Measurements from ENCODE around the gene ANKRD60.

Gene ANKRD60

DNA sequence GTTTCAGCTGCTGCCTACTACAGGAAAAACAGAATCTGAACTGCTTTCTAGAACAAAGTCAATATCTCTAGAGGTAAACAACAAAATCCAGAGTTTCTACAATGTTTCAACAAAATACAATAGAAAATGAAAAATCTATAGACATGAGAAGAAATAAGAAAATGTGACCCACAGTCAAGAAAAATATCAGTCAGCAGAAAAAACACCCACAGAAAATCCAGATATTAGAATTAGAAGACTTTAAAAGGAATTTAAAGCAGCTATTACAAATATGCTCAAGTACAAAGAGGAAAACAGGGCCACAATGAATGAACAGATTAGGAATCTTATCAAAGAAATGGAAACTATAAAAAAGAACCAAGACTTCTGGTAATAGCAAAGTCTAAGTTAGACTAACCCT, 26.4 kb upstream of the ANKRD60 start:
- TF ChIP-seq, protein P1, sequence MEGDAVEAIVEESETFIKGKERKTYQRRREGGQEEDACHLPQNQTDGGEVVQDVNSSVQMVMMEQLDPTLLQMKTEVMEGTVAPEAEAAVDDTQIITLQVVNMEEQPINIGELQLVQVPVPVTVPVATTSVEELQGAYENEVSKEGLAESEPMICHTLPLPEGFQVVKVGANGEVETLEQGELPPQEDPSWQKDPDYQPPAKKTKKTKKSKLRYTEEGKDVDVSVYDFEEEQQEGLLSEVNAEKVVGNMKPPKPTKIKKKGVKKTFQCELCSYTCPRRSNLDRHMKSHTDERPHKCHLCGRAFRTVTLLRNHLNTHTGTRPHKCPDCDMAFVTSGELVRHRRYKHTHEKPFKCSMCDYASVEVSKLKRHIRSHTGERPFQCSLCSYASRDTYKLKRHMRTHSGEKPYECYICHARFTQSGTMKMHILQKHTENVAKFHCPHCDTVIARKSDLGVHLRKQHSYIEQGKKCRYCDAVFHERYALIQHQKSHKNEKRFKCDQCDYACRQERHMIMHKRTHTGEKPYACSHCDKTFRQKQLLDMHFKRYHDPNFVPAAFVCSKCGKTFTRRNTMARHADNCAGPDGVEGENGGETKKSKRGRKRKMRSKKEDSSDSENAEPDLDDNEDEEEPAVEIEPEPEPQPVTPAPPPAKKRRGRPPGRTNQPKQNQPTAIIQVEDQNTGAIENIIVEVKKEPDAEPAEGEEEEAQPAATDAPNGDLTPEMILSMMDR (IDR thresholded peaks at IDR 0.05; ENCODE audit: low read depth, low read length), result no peak
- no peak for DNase-seq (ENCODE audit: extremely low read depth, low read depth)

DNA sequence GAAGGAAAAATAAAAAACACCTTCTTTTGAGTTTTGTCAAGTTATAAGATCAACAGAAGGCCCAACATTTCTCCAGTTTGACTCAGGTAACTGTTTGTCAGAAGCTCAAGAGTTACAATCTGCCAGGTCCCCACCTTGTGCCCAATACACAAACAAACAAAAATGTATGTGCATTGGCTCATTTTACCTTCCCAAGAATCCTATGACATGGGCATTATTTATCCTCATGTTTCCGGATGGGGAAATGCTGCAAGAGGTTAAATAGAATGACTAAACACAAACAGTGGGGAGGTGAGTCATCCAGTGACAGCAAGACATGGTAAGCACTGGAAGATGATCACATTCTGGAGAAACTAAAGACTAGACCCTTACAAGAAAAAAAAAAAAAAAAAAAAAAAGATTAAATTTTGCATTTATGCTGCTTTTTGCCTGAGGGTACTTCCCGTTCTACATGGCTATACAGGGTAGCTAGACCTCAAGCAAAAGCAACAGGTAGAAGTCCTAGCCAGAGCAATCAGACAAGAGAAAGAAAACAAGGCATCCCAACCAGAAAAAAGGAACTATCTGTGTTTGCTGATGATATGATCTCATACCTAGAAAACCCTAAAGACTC, 23.6 kb upstream of the ANKRD60 start:
- TF ChIP-seq, protein P1 (IDR thresholded peaks at IDR 0.05; ENCODE audit: low read depth, low read length), result no peak
- DNase-seq (ENCODE audit: extremely low read depth, low read depth), result peak; percentile 59

DNA sequence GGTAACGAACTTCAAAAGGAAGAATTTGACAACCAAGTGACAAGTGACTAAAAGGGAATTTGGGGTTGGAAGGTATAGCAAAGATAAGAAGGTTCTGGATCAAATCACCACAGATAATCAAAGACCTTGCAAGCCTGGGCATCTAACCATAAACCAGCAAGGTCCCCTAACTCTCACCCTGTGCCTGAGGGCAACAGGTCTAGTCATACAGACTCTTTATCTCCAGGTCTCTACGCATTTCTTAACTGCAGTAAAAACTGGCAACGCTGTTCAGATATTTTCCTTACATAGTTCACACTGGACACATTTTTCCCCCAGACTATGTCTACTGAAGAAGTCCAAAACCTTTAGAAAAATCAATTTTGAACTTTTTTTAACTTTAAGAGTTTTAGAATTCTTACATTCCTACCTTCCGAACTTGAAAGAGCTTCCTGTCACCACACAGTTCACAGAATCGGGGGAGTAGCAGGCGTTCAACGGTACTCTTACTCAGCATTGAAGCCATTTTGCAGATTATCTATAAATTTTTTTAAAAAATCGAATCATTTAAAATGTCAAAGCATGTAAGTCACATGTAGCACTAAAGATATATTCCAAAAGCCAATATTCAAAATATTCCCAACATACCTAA, 23.0 kb upstream of the ANKRD60 start:
- no peak for DNase-seq (ENCODE audit: extremely low read depth, low read depth)
- TF ChIP-seq, protein P1 (IDR thresholded peaks at IDR 0.05; ENCODE audit: low read depth, low read length), result no peak

DNA sequence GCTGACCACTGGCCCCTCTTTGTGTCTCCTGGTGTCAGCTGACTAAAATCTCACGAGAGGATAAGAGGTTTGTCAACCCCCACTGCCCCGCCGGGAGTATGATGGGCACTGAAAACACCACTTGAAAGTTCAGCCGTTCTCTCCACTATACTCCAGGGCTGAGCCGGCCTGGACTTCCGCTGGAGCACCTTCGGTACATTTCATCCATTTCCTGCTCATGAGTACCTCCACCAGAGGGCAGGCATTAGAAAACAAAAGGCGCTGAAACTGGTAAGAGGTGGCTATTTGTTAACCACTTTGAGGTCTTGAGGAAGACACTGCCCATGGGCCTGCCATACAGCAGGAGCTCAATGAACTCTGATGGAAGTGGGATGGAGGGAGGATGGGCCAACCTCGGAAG, 17.9 kb upstream of the ANKRD60 start:
- TF ChIP-seq, protein P1 (IDR thresholded peaks at IDR 0.05; ENCODE audit: low read depth, low read length), result peak; percentile 22
- no peak for DNase-seq (ENCODE audit: extremely low read depth, low read depth)

DNA sequence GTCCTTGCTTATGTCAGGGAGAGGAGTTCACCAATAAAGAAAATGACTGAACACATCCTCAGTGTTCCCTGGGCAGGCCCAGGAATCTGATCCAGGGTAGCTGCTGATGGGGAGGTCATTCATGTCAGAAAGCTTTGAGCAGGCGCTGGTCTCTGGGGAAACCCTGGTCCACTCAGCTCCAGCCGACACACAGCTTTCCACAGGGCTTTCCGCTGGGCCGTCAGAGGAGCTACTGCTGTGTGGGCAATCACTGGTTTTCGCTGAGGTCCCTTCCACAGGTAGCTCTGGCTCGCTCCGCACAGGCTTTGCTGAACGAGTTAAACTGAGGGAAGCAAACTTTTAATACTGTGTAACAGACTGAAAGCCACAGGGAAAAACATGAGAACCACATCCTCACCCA, 17.5 kb upstream of the ANKRD60 start:
- no peak for DNase-seq (ENCODE audit: extremely low read depth, low read depth)
- TF ChIP-seq, protein P1 (IDR thresholded peaks at IDR 0.05; ENCODE audit: low read depth, low read length), result no peak

DNA sequence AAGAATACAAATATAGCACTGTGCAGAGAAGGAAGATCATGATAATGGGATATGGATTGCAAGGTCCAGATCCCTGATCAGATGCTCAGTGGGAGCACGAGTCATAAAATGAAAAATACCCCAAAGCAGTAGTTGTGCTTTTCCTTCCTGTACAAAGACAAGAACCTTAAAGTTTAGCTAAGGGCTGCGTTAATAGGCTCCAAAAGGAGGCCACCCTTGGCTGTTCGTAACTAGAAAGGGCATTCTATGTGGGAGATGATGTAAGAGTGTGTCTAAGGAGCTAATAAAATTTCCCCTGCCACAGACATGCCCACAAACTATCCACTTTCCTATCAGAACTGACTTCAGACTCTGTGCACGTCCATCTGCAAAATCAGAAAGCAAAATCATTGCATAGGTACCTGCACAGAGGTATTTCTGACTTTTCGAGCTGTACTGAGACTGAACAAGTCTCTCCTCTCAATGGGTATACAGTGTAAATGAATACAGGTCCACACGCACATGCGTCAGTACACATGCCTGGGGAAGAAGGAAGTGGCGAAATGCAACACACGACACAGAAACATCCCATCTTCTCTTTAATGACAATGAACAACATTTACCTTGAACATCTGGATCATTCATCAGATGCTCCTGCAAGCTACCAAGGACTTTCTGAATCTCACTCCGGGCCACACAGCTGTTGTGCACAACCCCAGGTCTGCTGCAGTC, 16.9 kb upstream of the ANKRD60 start:
- no peak for DNase-seq (ENCODE audit: extremely low read depth, low read depth)
- TF ChIP-seq, protein P1 (IDR thresholded peaks at IDR 0.05; ENCODE audit: low read depth, low read length), result no peak

DNA sequence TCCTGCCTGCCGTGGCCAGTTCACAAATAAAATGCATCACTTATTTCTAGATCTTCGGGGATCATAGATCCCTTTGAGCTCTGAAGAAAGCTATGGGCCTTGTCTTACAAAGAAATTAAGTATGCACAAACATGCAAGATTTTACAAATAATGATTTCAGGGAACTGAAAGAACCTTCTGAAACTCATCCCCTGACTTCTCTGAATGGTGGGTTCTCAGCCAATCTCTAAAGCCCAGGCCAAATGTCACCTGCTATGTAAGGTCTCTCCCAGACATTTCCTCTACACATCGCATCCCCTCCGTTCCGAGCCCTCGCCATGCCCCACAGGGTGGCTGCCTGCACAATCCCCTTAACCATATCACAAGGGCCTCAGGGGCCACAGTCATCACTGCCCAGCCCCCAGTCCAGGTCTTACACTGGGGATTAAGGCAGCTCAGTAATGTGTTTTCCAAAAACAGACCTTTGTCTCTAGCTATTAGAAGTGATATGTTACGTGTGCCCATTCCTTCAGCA, 16.1 kb upstream of the ANKRD60 start:
- no peak for DNase-seq (ENCODE audit: extremely low read depth, low read depth)
- TF ChIP-seq, protein P1 (IDR thresholded peaks at IDR 0.05; ENCODE audit: low read depth, low read length), result no peak
